Measurements from ENCODE around the gene FMO1. TPM values are rescaled to one million over a fixed set of nuclear protein-coding genes. Genes with fewer than 3 reads are reported as not detected.

FMO1 gene
- total RNA-seq, 1 experiment from 2014 or later: not detected

- no peak for DNase-seq
- Histone ChIP-seq H3K4me1 (ENCODE audit: insufficient read depth, low read length) (no peaks in the 10 kb centered on the region; the same call in 1 of the 2 replicates), H2BK5ac (ENCODE audit: insufficient read length, low read length) (no peak overlapping the region), H2BK15ac (ENCODE audit: low read depth, low read length) (no peak overlapping the region), H4K8ac (replicated peaks; ENCODE audit: insufficient read length, low read depth, low read length) (no peak overlapping the region), H2BK20ac (ENCODE audit: low read depth, low read length, poor library complexity, severe bottlenecking) (peak overlapping the region; percentile 1), H3K23me2 (ENCODE audit: insufficient read length, low read depth, low read length, poor library complexity, severe bottlenecking) (no peaks in the 10 kb centered on the region), H3K79me2 (ENCODE audit: insufficient read depth, low read length) (no peaks in the 10 kb centered on the region), H4K5ac (ENCODE audit: insufficient read length, low read depth, low read length) (no peak overlapping the region), H2BK12ac (ENCODE audit: insufficient read length, low read depth, low read length) (no peak overlapping the region), H3K23ac (ENCODE audit: insufficient read length, low read depth, low read length) (no peak overlapping the region), H3K4ac (ENCODE audit: low read depth, low read length) (no peak overlapping the region), H3K18ac (ENCODE audit: insufficient read length, low read depth, low read length) (no peak overlapping the region), H3K27me3 (ENCODE audit: insufficient read depth, low read length) (no peaks in the 10 kb centered on the region), H3K56ac (ENCODE audit: insufficient read length, low read depth, low read length) (no peak overlapping the region), H3K79me1 (ENCODE audit: insufficient read depth, low read depth, low read length, poor library complexity, severe bottlenecking) (no peaks in the 10 kb centered on the region), H3T11ph (ENCODE audit: low read length) (no peak overlapping the region), H4K20me1 (ENCODE audit: control insufficient read depth, insufficient read depth, insufficient read length) (no peaks in the 10 kb centered on the region), H3K9me3 (ENCODE audit: control insufficient read depth, low read depth, low read length) (no peaks in the 10 kb centered on the region), H2BK120ac (ENCODE audit: low read depth, low read length, poor library complexity, severe bottlenecking) (no peak overlapping the region), H3K27ac (ENCODE audit: insufficient read length, low read depth, low read length) (no peak overlapping the region), H2AK5ac (ENCODE audit: insufficient read length, low read length) (no peak overlapping the region), H3K14ac (ENCODE audit: insufficient read depth, low read length) (no peak overlapping the region), H2AFZ (ENCODE audit: low read length) (no peak overlapping the region), H3K4me2 (ENCODE audit: insufficient read depth, insufficient read length, low read length) (no peak overlapping the region), H3K9ac (ENCODE audit: extremely low read depth, insufficient read length, low read length) (no peak overlapping the region), H4K91ac (ENCODE audit: insufficient read length, low read depth, low read length) (no peak overlapping the region)
- H3K4me3 Mint-ChIP-seq: no peak overlapping the region
- H3K27ac Mint-ChIP-seq: no peak overlapping the region
- no CpG with 5 or more reads among the region's 8 CpGs for WGBS (ENCODE audit: extremely low coverage, insufficient read length, low lambda C conversion rate)
- H3K27me3 Mint-ChIP-seq (ENCODE audit: low read depth): no peaks in the 10 kb centered on the region
- peaks cover 25 to 30% of the 10 kb centered on the region in 2 experiments for H3K4me1 Mint-ChIP-seq
- peaks cover 0 to 5% (median 2%) of the 10 kb centered on the region in 3 experiments; a peak in 1 of 7 replicates for H3K36me3 Mint-ChIP-seq (ENCODE audit: insufficient read depth in 1 of 3, low read depth in 3 of 3)
- no peak for TF ChIP-seq CTCF (conservative IDR thresholded peaks at IDR 0.05)
- peaks cover 0 to 3% of the 10 kb centered on the region in 2 experiments; a peak in 2 of 5 replicates for H3K9me3 Mint-ChIP-seq
Measured at GRCh38 chr1:171311771-171312558, 63.7 kb downstream of the FMO1 start.

All from H9 (cell line).